Activated naive CD8-positive, alpha-beta T cell (primary cell): ENCODE results near the gene EIF4E1B.

Experiments
- H3K27ac Mint-ChIP-seq: one replicate; pipeline ENCODE4 v1.8.0; 2021; ENCODE audit warnings: mixed read lengths
- H3K27me3 Mint-ChIP-seq: one replicate; pipeline ENCODE4 v1.8.0; 2021; ENCODE audit warnings: mixed read lengths
- H3K36me3 Mint-ChIP-seq: one replicate; pipeline ENCODE4 v1.8.0; 2021; ENCODE audit warnings: mixed read lengths
- H3K4me1 Mint-ChIP-seq: one replicate; pipeline ENCODE4 v1.8.0; 2021; ENCODE audit warnings: low read depth, mixed read lengths
- H3K4me3 Mint-ChIP-seq: one replicate; pipeline ENCODE4 v1.8.0; 2021; ENCODE audit warnings: mild to moderate bottlenecking, mixed read lengths
- H3K9me3 Mint-ChIP-seq: one replicate; pipeline ENCODE4 v1.8.0; 2021; ENCODE audit warnings: low read depth, mixed read lengths

The EIF4E1B gene

DNA sequence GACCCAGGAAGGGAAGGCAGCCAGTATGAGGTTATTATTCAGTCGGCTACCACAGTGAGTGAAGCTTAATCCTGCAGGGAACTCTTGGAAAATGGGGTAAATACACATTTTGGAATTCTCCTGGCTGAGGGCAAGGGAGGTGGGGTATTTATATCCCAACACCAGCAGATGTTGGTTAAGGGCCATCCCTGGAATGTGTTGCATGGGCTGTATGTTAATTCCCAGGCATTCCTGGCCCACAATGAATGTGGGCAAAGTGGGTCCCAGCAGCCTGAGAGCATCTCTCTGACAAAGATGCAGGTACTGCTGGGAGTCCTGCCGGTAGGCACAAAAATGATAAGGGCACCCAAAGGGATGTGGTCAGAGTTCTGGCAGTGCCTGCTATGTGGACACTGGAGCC is 17.6 kb upstream of the EIF4E1B start:
- Mint-ChIP-seq H3K4me3 (no peak overlapping the region), H3K4me1 (peaks cover 13% of the 10 kb centered on the region), H3K9me3 (no peaks in the 10 kb centered on the region), H3K27ac (no peak overlapping the region), H3K27me3 (peaks cover 37% of the 10 kb centered on the region), H3K36me3 (no peaks in the 10 kb centered on the region)

DNA sequence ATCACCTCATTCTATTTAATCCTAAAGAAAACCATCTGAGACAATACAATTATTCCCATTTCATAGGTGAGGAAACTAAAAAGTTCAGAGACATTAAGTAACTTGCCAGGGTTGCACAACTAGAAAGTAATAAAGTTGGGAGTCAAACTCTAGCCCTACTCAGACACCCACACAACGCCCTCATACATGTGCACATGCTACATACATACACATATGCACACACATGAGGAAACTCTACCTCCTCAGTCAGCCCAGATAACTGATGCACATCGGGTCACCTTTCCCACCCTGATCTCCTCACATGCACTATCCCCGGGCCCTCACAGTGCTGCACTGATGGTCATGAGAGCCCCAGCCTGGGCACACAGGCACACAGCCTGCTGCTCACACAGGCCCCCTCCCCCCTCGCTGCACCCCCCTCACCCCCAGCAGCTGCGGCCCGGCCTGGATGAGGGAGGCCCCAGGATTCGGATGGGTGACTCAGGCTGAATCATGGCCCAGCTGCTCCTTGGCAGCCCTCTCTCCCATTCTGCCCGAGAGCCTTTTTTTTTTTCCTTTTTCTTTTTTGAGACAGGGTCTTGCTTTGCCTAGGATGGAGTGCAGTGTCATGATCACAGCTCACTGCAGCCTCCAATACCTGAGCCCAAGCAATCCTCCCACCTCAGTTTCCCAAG is 15.5 kb upstream of the EIF4E1B start:
- Mint-ChIP-seq H3K4me1 (peaks cover 13% of the 10 kb centered on the region), H3K9me3 (no peaks in the 10 kb centered on the region), H3K4me3 (no peak overlapping the region), H3K27me3 (peaks cover 30% of the 10 kb centered on the region), H3K36me3 (no peaks in the 10 kb centered on the region), H3K27ac (no peak overlapping the region)

DNA sequence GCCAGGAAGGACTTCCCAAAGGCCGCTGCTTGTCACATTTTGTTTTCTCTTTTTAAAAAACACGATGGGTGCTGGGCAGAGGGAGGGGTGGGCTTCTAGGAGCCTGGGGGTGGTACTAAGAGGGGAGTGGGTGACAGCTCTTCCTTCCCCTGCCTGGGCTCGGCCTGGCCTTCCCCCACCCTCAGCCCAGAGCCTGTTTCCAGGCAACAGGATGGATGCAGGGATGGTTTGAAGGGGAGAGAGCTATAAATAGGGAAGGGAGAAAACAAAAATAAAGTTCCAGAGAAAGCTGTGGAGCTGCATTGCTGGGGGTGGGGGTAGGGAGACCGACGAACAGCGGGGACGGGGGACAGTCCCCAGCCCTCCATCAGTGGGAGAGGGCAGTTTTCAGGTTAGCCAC is 14.0 kb upstream of the EIF4E1B start:
- no peaks in the 10 kb centered on the region for H3K36me3 Mint-ChIP-seq
- no peaks in the 10 kb centered on the region for H3K9me3 Mint-ChIP-seq
- H3K27me3 Mint-ChIP-seq = peaks cover 36% of the 10 kb centered on the region
- H3K4me1 Mint-ChIP-seq = peaks cover 14% of the 10 kb centered on the region
- no peak overlapping the region for H3K4me3 Mint-ChIP-seq
- H3K27ac Mint-ChIP-seq = no peak overlapping the region

DNA sequence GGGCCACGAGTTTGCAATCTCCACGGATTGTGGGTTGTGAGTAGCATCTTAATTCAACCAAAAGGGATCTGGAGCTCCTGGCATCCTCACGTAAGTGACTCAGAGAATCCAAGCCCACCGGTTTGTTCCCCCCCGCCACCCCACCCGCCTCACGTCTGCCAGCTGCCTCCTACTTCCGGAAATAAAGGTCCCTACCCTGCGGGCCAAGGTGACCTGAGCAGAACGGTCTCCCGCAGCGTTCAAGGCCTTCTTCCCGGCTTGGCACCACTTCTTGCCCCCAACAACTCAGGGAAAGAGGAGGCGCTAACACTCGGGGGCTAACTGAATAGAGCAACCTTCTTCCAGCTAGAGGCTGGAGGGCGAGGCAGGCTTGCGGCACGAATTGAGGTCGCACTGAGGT is 11.7 kb upstream of the EIF4E1B start:
- peak overlapping the region; percentile 51 for H3K4me3 Mint-ChIP-seq
- H3K27me3 Mint-ChIP-seq = peaks cover 19% of the 10 kb centered on the region
- H3K9me3 Mint-ChIP-seq = no peaks in the 10 kb centered on the region
- H3K36me3 Mint-ChIP-seq = no peaks in the 10 kb centered on the region
- H3K27ac Mint-ChIP-seq = no peak overlapping the region
- peaks cover 14% of the 10 kb centered on the region for H3K4me1 Mint-ChIP-seq

DNA sequence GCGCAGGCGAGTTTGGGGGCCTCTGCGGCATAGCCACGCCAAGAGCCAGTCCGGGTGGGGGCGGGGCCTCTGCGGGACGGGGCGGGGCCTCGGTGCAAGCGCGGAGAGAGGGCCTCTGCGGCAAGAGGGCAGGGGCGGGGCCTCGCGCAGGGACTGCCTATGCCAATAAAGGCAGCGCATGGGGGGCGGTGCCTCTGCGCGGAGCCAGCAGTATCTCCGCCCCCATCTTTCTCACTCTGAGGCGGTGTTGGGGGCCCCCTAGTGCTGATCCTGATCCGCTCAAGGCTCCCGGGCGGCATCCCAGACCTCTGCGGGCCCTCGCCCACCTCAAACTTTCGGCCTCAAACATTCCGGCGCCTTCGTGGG is 11.3 kb upstream of the EIF4E1B start:
- Mint-ChIP-seq H3K27me3 (peaks cover 18% of the 10 kb centered on the region), H3K4me1 (peaks cover 14% of the 10 kb centered on the region), H3K36me3 (no peaks in the 10 kb centered on the region), H3K27ac (no peak overlapping the region), H3K9me3 (no peaks in the 10 kb centered on the region), H3K4me3 (peak overlapping the region; percentile 51)

DNA sequence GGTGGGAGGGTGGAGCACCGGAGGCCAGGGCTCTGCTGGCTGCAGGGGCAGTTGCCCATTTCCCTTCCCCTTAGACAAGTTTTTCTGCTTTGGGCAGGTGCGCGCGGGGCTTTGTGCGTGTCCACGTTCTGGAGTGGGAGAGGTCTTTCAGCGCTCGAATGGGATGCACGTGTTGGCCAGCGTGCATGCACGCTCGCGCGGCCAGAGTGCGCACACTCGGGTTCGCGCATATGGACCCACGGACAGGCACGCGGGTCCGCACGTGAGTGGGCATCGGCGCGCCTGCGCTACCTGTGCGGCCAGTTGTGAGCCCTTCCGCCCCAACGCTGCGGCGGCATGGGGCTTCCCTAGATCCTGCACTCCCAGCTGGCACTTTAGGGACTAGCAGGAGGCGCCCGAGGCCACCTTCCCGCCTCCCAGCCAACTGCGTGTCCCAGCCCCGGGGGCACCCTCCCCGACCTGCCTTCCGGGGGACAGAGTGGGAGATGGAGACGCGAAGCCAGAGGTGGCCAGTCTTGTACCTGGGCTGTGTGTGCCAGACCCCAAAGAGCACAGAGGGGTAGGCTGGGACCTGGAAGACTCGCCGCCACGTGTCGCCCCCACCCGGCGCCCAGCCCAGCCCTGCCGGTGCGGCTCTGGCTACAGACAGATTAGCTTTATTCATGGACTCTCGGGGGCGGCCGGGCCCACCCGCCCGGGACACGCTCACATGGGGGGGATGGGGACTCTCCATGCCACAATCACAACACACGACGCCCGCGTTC is 10.7 kb upstream of the EIF4E1B start:
- Mint-ChIP-seq H3K27me3 (peaks cover 18% of the 10 kb centered on the region), H3K9me3 (no peaks in the 10 kb centered on the region), H3K4me1 (peaks cover 14% of the 10 kb centered on the region), H3K27ac (no peak overlapping the region), H3K4me3 (peak overlapping the region; percentile 74), H3K36me3 (no peaks in the 10 kb centered on the region)

DNA sequence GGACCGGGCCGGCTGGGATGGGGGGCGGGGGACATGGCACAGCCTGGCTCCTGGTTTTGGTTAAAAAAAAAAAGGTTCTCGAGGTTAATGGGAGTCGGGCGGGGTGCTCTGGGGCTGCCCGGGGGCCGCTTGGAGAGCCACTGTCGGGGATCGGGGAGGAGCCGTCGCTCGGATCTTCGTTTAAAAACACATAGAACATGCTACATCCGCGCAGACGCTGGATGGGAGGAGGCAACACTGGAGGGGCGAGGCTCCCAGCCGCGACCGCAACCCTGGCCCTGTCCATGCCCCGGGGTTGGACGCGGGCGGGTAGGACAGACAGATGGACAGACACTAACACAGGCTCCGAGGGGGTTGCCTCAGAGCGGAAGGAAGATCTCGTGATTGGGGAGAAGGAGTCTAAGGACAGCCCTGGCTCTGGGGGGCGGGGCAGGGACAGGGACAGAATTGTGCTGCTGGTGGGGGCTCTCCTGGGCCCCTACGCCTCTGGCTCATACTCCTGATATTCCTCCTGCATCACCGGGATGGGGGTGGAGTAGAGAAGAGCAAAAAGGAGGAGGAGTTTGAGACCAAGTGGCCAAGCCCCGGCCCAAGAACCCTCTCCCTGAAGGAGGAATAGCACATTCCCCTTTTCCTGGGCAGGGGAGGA is 10.0 kb upstream of the EIF4E1B start:
- no peak overlapping the region for H3K27ac Mint-ChIP-seq
- no peaks in the 10 kb centered on the region for H3K9me3 Mint-ChIP-seq
- H3K27me3 Mint-ChIP-seq = peaks cover 18% of the 10 kb centered on the region
- peak overlapping the region; percentile 74 for H3K4me3 Mint-ChIP-seq
- H3K4me1 Mint-ChIP-seq = peaks cover 14% of the 10 kb centered on the region
- H3K36me3 Mint-ChIP-seq = no peaks in the 10 kb centered on the region

DNA sequence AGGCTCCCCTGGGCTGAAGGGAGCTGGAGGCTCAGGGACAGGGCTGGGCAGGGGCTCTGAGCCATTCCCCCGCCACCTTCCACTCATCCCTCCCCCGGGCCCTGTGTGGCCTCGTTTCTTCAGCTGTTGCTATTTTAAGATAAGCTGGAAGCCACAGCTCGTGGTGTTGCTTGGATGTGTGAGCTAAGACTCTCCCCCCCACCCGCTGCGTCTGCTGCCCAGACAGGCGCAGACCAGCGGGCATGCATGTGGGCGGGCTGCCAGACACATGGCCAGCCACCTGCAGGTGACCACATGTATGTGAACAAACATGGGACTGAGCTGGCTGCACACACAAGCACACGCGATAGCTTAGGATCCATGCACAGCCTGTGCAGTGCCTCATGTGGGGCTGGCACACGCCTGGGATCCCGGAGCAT is 8.8 kb upstream of the EIF4E1B start:
- Mint-ChIP-seq H3K4me1 (peaks cover 14% of the 10 kb centered on the region), H3K27me3 (peaks cover 13% of the 10 kb centered on the region), H3K9me3 (no peaks in the 10 kb centered on the region), H3K27ac (no peak overlapping the region), H3K36me3 (no peaks in the 10 kb centered on the region), H3K4me3 (no peak overlapping the region)

DNA sequence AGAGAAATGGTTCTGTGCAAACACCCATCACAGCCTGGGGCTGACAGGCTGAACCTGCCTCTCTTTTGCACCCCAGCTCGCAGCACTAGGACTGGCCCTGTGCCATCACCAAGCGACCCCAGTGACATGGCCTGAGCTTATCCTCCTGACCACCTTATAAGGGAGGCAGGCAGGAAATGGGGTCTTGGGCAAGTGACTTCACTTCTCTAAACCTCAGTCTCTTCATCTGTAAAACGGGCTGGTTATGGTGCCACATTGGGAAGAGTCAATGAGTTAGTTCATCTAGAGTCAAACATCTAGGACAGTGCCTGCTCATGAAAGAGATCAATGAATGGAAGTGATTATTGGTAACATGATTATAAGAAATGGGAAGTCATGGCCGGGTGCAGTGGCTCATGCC is 6.3 kb upstream of the EIF4E1B start:
- Mint-ChIP-seq H3K4me3 (no peak overlapping the region), H3K9me3 (no peaks in the 10 kb centered on the region), H3K27me3 (peaks cover 17% of the 10 kb centered on the region), H3K36me3 (no peaks in the 10 kb centered on the region), H3K27ac (no peak overlapping the region), H3K4me1 (peaks cover 10% of the 10 kb centered on the region)

DNA sequence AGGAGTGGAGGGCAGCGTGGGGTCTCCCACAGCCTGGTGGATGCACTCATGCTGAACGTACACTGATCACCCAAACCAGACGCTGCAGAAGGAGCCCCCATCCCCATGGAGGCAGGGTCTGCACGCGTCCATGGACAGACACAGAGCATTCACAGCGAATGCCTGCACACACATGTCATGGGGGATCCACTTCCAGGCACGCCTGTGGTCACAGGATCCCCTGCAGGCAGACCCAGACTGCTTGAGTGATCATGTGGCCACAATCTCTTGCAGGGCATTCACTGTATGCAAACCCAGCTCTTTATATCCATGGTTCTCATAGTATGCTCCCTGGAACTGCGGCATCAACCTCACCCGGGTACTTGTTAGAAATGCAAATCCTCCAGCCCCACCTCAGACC is 5.5 kb upstream of the EIF4E1B start:
- H3K36me3 Mint-ChIP-seq = no peaks in the 10 kb centered on the region
- H3K27ac Mint-ChIP-seq = no peak overlapping the region
- H3K9me3 Mint-ChIP-seq = no peaks in the 10 kb centered on the region
- no peak overlapping the region for H3K4me3 Mint-ChIP-seq
- peaks cover 18% of the 10 kb centered on the region for H3K27me3 Mint-ChIP-seq
- H3K4me1 Mint-ChIP-seq = peaks cover 8% of the 10 kb centered on the region

DNA sequence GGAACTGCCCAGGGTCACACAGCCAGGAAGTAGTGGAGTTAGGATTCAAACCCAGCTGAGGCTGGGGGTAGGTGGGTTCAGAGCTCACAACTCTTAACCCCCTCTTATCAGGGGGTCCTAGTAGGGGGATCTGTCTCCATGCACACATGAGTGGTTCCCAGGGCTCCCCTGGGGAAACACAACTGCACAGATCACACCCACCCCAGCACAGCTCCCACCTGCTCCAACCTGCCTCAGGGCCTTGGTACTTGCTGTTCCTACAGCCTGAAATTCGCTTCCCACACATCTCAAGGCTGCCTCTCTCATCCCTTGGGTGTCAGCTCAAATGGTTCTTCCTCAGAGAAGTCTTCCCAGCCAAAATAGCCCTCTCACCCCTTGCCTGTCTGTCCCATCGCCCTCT is 5.0 kb upstream of the EIF4E1B start:
- Mint-ChIP-seq H3K27me3 (peaks cover 16% of the 10 kb centered on the region), H3K4me1 (peaks cover 5% of the 10 kb centered on the region), H3K27ac (no peak overlapping the region), H3K36me3 (no peaks in the 10 kb centered on the region), H3K4me3 (no peak overlapping the region), H3K9me3 (no peaks in the 10 kb centered on the region)

DNA sequence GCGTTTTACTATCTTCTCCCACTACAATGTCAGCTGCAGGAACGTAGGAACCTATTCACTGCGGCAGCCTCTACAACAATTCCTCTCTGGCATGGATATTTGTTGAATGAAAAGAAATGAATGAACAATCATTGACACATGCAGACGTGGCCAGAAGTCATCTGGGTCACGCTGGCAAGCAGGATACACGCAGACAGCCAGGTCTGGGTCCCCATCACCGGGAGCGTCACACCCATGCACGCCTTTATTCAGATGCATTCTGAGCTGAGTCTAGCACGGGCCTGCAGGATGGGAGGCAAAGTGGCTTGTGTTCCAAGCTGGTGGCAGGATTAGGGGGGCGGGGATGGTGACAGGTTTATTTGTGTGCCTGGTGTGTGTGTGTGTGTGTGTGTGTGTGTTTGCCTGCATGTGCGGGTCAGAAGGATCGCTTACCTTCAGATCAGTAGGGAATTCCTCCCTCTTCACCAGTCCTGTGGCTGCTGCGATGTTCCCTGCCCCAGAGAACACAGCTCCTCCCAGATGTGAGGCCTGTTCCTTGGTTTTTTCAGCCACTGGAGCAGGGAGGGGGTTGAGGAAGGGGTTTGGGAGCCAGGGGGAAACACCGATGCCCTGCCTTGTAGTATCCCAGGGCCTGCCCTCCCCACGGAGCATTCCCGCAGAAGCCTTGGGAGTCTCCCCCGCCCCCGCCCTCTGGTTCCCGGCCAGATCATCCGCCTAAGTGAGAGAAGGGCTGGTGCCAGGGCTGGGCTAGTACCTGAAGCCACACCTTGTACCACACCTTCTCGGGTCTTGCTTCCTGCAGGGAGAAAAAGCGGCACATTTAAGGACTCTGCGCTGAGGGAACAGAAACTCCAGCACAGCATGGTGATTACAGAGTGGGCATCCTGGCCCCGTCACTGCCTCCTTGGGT is 4.3 kb upstream of the EIF4E1B start:
- H3K27ac Mint-ChIP-seq = no peak overlapping the region
- H3K27me3 Mint-ChIP-seq = peaks cover 21% of the 10 kb centered on the region

DNA sequence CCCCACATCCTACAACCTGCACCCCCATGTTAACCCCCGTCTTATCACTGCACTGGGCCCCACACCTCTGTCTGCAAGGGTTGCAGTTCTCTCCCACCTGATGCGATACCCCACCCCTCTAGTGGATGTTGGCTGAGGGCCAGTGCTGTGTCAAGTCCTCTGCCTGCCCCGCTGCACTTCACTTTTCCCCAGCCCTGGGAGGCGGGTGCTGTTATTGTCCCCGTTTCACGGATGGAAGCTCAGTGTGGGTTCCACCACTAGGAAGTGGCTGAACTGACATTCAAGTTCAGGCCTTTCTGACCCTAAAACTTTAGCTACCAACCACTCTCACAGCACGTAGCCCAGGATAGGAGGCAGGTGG is 3.6 kb upstream of the EIF4E1B start:
- H3K4me3 Mint-ChIP-seq = no peak overlapping the region
- peaks cover 8% of the 10 kb centered on the region for H3K4me1 Mint-ChIP-seq
- no peak overlapping the region for H3K27ac Mint-ChIP-seq
- H3K9me3 Mint-ChIP-seq = no peaks in the 10 kb centered on the region
- peaks cover 23% of the 10 kb centered on the region for H3K27me3 Mint-ChIP-seq
- no peaks in the 10 kb centered on the region for H3K36me3 Mint-ChIP-seq

More for the DNA sequence above, 4.3 kb upstream of the EIF4E1B start:
- Mint-ChIP-seq H3K4me1 (peaks cover 8% of the 10 kb centered on the region), H3K36me3 (no peaks in the 10 kb centered on the region), H3K4me3 (no peak overlapping the region), H3K9me3 (no peaks in the 10 kb centered on the region)

DNA sequence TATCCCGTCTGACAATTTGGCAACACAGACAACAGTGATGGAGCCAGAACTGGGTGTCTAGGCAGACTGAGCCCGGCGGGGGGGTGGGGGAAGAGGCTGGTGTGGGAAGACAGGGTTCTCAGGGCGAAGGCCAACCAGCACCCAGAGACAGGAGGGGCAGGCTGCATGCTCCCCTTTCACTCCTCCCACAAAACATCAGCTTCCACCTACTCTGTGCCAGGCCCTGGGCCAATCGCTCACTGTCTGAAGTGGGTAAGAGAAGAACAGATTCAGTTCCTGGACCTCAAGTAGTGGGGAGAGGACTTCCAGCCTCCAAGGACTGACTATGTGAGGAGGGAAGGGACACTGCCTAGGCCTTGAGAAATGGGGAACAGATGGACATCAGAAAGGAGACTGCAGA is 2.9 kb upstream of the EIF4E1B start:
- Mint-ChIP-seq H3K27me3 (peaks cover 25% of the 10 kb centered on the region), H3K9me3 (no peaks in the 10 kb centered on the region), H3K4me3 (peak overlapping the region; percentile 18), H3K27ac (no peak overlapping the region), H3K36me3 (no peaks in the 10 kb centered on the region), H3K4me1 (peaks cover 8% of the 10 kb centered on the region)
